Activated CD8-positive, alpha-beta T cell treated with anti-CD3 and anti-CD28 coated beads for 36 hours (primary cell): Measurements from ENCODE around the gene KCNJ6. TPM values are rescaled to one million over a fixed set of nuclear protein-coding genes. Genes with fewer than 3 reads are reported as not detected.

Source experiments
- ATAC-seq: fragments of 200-7000 bp; cut with Tn5 transposase; one replicate; pipeline ENCODE4 v1.10.0; 2021; ENCODE audit warnings: mild to moderate bottlenecking, moderate library complexity
- CTCF ChIA-PET: fragments of 350-600 bp; sonication (Branson Sonifier 250); formaldehyde crosslinking; loops from one replicate; lab custom pipeline; 2021; ENCODE audit warnings: antibody characterized with exemption; lab: Charles Lee
- POLR2A ChIA-PET: fragments of 350-600 bp; sonication (Branson Sonifier 250); formaldehyde crosslinking; loops from one replicate; lab custom pipeline; 2021; ENCODE audit warnings: antibody characterized with exemption; lab: Charles Lee
- DNase-seq: peaks from one replicate; pipeline ENCODE4 v3.0.0-alpha.2; 2020
- H3K27ac Mint-ChIP-seq: one replicate; pipeline ENCODE4 v1.8.0; 2021; ENCODE audit warnings: mild to moderate bottlenecking, mixed read lengths
- H3K27me3 Mint-ChIP-seq: one replicate; pipeline ENCODE4 v1.8.0; 2021; ENCODE audit warnings: mixed read lengths
- H3K36me3 Mint-ChIP-seq: one replicate; pipeline ENCODE4 v1.8.0; 2021; ENCODE audit warnings: low read depth, mixed read lengths
- H3K4me1 Mint-ChIP-seq: one replicate; pipeline ENCODE4 v1.8.0; 2021; ENCODE audit warnings: low read depth, mixed read lengths
- H3K4me3 Mint-ChIP-seq: one replicate; pipeline ENCODE4 v1.8.0; 2021; ENCODE audit warnings: mild to moderate bottlenecking, moderate library complexity, mixed read lengths
- H3K9me3 Mint-ChIP-seq: one replicate; pipeline ENCODE4 v1.8.0; 2021; ENCODE audit warnings: mixed read lengths
- intact Hi-C: fragments of 100-400 bp; cut with micrococcal nuclease; formaldehyde crosslinking; loops from one replicate; pipeline ENCODE4 v1.10.0; 2022
- total RNA-seq, 2 experiments: library from RNA; stranded (reverse); gene quantifications; one replicate each; pipeline ENCODE4 v1.2.3, GENCODE V29; 2021
- TF ChIP-seq, protein P1 (sequence below): fragments of 200-600 bp; IDR thresholded peaks from one replicate; pipeline ENCODE4 v1.8.0; 2022; ENCODE audit warnings: antibody characterized with exemption, mild to moderate bottlenecking

KCNJ6 gene
- total RNA-seq, 2 experiments from 2014 or later = not detected

DNA sequence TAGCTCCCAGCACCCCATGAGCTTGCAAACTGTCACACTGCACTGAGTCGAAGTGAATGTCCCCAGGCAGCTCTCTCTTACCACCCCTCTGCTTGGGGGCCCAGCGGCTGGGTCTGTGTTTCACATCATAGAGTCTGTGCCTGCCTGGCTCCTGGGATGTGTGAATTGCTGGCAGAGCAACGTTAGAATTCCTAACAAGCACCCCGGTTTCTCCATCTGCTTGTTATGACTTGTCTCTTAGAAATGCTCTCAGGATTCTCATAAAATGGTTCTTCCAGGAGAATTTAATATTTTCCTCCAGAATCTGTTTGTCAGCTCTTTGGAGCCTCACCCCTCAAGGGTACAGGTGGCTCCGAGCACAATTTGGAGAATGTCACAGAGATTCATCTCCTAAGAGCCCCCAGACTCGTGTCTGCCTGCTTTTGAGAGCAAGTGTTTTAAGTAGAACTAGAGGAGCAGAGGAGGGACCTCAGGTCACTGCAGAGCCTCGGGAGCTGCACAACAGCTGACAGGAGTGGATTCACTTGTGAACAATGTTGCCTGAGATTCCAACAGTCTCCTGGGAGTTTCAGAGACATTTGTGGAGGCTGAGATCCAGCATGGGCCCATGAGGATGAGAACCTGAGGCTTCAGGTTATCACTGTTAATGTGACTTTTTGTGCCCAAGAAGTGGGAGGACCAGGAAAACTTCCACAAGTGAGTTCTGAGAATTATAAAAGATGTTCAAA lies 131.5 kb downstream of the KCNJ6 start:
- Mint-ChIP-seq H3K4me1 (no peaks in the 10 kb centered on the region), H3K36me3 (no peaks in the 10 kb centered on the region)

DNA sequence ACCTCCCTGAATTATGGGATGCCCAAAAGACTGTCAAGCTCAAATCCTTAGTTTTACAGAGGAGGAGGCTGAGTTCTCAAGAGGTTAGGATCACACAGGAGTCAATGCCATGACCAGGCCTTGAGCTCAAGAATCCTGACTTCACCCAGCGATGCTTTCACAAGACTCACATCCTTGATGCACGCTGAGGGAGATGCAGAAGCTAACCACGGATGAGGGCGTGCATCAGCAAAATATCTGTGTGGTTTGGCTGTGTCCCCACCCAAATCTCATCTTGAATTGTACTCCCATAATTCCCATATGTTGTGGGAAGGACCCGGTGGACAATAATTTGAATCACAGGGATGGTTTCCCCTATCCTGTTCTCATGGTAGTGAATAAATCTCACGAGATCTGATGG lies 133.2 kb downstream of the KCNJ6 start:
- Mint-ChIP-seq H3K36me3 (no peaks in the 10 kb centered on the region), H3K4me1 (no peaks in the 10 kb centered on the region), H3K27ac (no peak overlapping the region), H3K9me3 (no peaks in the 10 kb centered on the region), H3K4me3 (no peak overlapping the region), H3K27me3 (peaks cover 12% of the 10 kb centered on the region)
- ChIA-PET CTCF (no interaction called here), POLR2A (no interaction called here)
- DNase-seq = no peak
- TF ChIP-seq, protein P1, sequence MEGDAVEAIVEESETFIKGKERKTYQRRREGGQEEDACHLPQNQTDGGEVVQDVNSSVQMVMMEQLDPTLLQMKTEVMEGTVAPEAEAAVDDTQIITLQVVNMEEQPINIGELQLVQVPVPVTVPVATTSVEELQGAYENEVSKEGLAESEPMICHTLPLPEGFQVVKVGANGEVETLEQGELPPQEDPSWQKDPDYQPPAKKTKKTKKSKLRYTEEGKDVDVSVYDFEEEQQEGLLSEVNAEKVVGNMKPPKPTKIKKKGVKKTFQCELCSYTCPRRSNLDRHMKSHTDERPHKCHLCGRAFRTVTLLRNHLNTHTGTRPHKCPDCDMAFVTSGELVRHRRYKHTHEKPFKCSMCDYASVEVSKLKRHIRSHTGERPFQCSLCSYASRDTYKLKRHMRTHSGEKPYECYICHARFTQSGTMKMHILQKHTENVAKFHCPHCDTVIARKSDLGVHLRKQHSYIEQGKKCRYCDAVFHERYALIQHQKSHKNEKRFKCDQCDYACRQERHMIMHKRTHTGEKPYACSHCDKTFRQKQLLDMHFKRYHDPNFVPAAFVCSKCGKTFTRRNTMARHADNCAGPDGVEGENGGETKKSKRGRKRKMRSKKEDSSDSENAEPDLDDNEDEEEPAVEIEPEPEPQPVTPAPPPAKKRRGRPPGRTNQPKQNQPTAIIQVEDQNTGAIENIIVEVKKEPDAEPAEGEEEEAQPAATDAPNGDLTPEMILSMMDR = no peak
- no peak for ATAC-seq
- intact Hi-C loops = no loop called here

More for the DNA sequence above, 131.5 kb downstream of the KCNJ6 start:
- TF ChIP-seq, protein P1 = no peak
- H3K27ac Mint-ChIP-seq = no peak overlapping the region
- ChIA-PET CTCF (no interaction called here), POLR2A (no interaction called here)
- H3K27me3 Mint-ChIP-seq = peaks cover 9% of the 10 kb centered on the region
- ATAC-seq (no peak), DNase-seq (no peak)
- intact Hi-C loops = no loop called here
- H3K9me3 Mint-ChIP-seq = no peaks in the 10 kb centered on the region
- H3K4me3 Mint-ChIP-seq = no peak overlapping the region

DNA sequence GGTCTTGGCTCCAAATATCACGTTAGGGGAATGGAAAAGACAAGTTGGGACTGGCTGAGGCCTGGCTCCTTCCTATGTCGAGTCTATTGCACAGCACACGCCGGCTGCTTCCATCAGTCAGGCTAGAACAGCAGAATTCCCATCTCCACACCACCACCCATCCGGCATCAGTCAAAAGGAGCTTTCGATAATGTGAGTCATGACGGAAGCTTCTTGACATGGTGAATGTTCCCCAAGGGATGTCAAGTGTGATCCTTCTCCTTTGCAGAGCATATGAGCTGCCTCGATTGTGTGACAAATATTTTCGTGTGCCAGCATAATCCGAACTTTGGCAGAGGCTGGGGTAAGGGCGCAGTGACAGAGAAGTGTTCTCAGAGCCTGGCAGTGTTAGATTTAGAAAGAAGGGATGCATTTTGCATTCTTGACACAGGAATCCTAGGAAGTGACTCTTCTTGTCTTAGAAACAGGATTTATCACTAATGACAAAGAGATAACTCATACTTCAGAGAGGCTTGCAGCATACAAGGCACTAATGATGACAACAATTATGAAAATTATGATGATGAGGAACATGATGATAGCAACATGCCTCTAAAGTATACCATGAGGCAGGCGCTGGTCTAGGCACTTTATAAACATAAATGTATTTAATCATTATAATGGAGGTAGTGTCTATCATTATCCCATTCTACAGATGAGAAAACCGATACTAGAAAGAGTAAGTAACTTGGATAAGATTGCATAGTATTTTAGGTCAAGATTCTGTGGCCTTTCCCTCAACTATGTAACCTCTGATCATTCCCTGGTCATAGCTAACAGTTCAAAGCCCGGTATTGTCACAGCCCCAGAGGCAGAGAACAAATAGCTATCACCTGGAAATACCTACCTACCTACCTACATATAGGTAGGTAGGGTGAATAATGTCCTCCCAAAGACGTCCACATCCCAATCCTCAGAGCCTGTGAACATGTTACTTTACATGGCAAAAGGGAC lies 135.0 kb downstream of the KCNJ6 start:
- TF ChIP-seq, protein P1 = no peak
- POLR2A ChIA-PET = no interaction called here
- ATAC-seq = no peak
- Mint-ChIP-seq H3K9me3 (no peaks in the 10 kb centered on the region), H3K4me3 (no peak overlapping the region), H3K4me1 (no peaks in the 10 kb centered on the region), H3K27me3 (peaks cover 17% of the 10 kb centered on the region), H3K27ac (no peak overlapping the region), H3K36me3 (no peaks in the 10 kb centered on the region)
- CTCF ChIA-PET = no interaction called here
- intact Hi-C loops = no loop called here
- no peak for DNase-seq

DNA sequence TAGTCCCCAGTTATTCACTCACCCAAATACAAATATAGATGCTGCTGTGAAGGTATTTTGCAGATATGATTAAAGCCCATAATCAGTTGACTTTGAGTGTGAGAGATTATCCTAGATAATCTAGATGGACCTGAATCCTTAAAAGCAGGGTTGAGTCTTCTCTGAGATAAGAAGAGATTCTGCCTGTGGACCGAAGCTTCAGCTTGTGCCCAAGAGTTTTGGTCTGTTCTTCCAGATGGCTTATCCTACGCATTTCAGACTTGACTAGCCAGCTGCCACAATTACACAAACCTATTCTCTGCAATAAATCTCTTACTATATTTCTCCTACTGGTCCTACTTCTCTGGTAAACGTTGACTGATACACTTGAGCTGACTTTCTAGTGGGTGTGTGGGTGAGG lies 145.1 kb downstream of the KCNJ6 start:
- Mint-ChIP-seq H3K4me1 (no peaks in the 10 kb centered on the region), H3K27me3 (peaks cover 4% of the 10 kb centered on the region), H3K36me3 (no peaks in the 10 kb centered on the region), H3K4me3 (no peak overlapping the region), H3K27ac (no peak overlapping the region), H3K9me3 (peaks cover 2% of the 10 kb centered on the region)
- DNase-seq = no peak
- POLR2A ChIA-PET = no interaction called here
- TF ChIP-seq, protein P1 = no peak
- intact Hi-C loops = no loop called here
- CTCF ChIA-PET = no interaction called here
- no peak for ATAC-seq

DNA sequence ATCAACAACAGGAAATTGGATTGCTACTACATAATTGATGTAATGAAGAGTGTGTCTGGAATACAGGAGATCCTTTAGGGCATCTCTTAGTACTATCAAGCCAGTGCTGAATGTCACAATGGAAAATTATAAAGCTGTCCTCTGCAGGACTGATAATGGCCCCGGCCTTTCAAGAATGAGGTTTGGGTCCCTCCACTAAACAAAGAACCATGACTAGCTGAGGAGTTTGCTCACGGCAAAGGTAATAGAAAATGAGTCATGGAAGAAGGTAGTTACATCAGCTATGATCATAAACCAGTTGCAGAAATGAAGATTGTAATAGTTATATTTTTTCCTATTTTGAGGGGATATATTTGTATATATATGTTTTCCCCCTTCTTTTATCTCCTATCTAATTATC lies 145.8 kb downstream of the KCNJ6 start:
- TF ChIP-seq, protein P1 = no peak
- ChIA-PET POLR2A (no interaction called here), CTCF (no interaction called here)
- ATAC-seq (no peak), DNase-seq (no peak)
- Mint-ChIP-seq H3K27me3 (peaks cover 4% of the 10 kb centered on the region), H3K4me3 (no peak overlapping the region), H3K27ac (no peak overlapping the region), H3K9me3 (no peaks in the 10 kb centered on the region), H3K36me3 (no peaks in the 10 kb centered on the region), H3K4me1 (no peaks in the 10 kb centered on the region)
- intact Hi-C loops = no loop called here
